Measurements from ENCODE around the gene ZNF483. TPM values are rescaled to one million over a fixed set of nuclear protein-coding genes. Genes with fewer than 3 reads are reported as not detected.
"Not testable (repeated sequence)": the region's sequence is repeated elsewhere in the genome, so short reads cannot be mapped to it uniquely, and the experiment has no call there.

The ZNF483 gene
- 1 to 10 TPM; 2.8 to 5.2 TPM for total RNA-seq

GRCh38 chr9:111525056-111525977, at the start of gene ZNF483:
Gene ZNF483 (plus strand): TSS chr9:111525179. CDS start chr9:111527396, 2,217 bp downstream.
- DNase-seq (peak; percentile 72), ATAC-seq (peak; percentile 72)
- CTCF ChIA-PET: interaction anchor here (0.9 to 1.6 kb wide), 4 partner anchors 9 to 72 kb away, joined by 3 to 6 read pairs (median 4); no protein-coding TSS in a partner anchor
- peaks cover 13% of the 10 kb centered on the region for H3K27me3 Mint-ChIP-seq
- H3K9me3 Mint-ChIP-seq (ENCODE audit: low read depth): peaks cover 9% of the 10 kb centered on the region
- H3K4me1 Mint-ChIP-seq: peaks cover 28% of the 10 kb centered on the region
- H3K36me3 Mint-ChIP-seq: peaks cover 34% of the 10 kb centered on the region
- peak within 1 kb of the TSS; percentile 65 for H3K27ac Mint-ChIP-seq
- peak within 1 kb of the TSS; percentile 87 for H3K4me3 Mint-ChIP-seq

GRCh38 chr9:111475195-111475594, 49.8 kb upstream of the ZNF483 start:
- Mint-ChIP-seq H3K9me3 (ENCODE audit: low read depth) (no peaks in the 10 kb centered on the region), H3K4me3 (no peak overlapping the region), H3K27ac (no peak overlapping the region), H3K4me1 (peaks cover 23% of the 10 kb centered on the region), H3K36me3 (peaks cover 37% of the 10 kb centered on the region), H3K27me3 (no peaks in the 10 kb centered on the region)
- ATAC-seq (no peak), DNase-seq (no peak)
- CTCF ChIA-PET: no interaction called here

- no peaks in the 10 kb centered on the region for H3K9me3 Mint-ChIP-seq (ENCODE audit: low read depth)
- DNase-seq: no peak
- H3K27ac Mint-ChIP-seq: no peak overlapping the region
- H3K4me3 Mint-ChIP-seq: no peak overlapping the region
- H3K27me3 Mint-ChIP-seq: no peaks in the 10 kb centered on the region
- peaks cover 40% of the 10 kb centered on the region for H3K4me1 Mint-ChIP-seq
- ATAC-seq: no peak
- peaks cover 40% of the 10 kb centered on the region for H3K36me3 Mint-ChIP-seq
- CTCF ChIA-PET: no interaction called here
Observed at GRCh38 chr9:111477677-111478076, 47.3 kb upstream of the ZNF483 start.

- CTCF ChIA-PET: interaction anchor here (1.4 kb wide), 1 partner anchor 42 kb away, joined by 4 read pairs; the partner anchor contains the start of gene ZNF483
Observed at GRCh38 chr9:111481885-111482636, 42.9 kb upstream of the ZNF483 start.

GRCh38 chr9:111482694-111483438, 42.1 kb upstream of the ZNF483 start:
- Mint-ChIP-seq H3K36me3 (peaks cover 21% of the 10 kb centered on the region), H3K4me1 (peaks cover 32% of the 10 kb centered on the region), H3K9me3 (ENCODE audit: low read depth) (no peaks in the 10 kb centered on the region), H3K4me3 (peak overlapping the region; percentile 80), H3K27ac (peak overlapping the region; percentile 87), H3K27me3 (no peaks in the 10 kb centered on the region)
- CTCF ChIA-PET: interaction anchor here (1.4 kb wide), 1 partner anchor 41 kb away, joined by 4 read pairs; the partner anchor contains the start of gene ZNF483
- ATAC-seq (peak; percentile 58), DNase-seq (peak; percentile 79)

More at GRCh38 chr9:111481885-111482636, 42.9 kb upstream of the ZNF483 start:
- Mint-ChIP-seq H3K27me3 (no peaks in the 10 kb centered on the region), H3K4me1 (peaks cover 38% of the 10 kb centered on the region), H3K27ac (peak overlapping the region; percentile 87), H3K9me3 (ENCODE audit: low read depth) (no peaks in the 10 kb centered on the region), H3K36me3 (peaks cover 26% of the 10 kb centered on the region), H3K4me3 (peak overlapping the region; percentile 80)
- DNase-seq (no peak), ATAC-seq (no peak)

- ATAC-seq (peak; percentile 48), DNase-seq (no peak)
- no peaks in the 10 kb centered on the region for H3K9me3 Mint-ChIP-seq (ENCODE audit: low read depth)
- H3K4me1 Mint-ChIP-seq: peaks cover 32% of the 10 kb centered on the region
- H3K27ac Mint-ChIP-seq: no peak overlapping the region
- H3K27me3 Mint-ChIP-seq: no peaks in the 10 kb centered on the region
- H3K4me3 Mint-ChIP-seq: no peak overlapping the region
- CTCF ChIA-PET: interaction anchor here (1.4 kb wide), 1 partner anchor 41 kb away, joined by 4 read pairs; the partner anchor contains the start of gene ZNF483
- H3K36me3 Mint-ChIP-seq: peaks cover 21% of the 10 kb centered on the region
Observed at GRCh38 chr9:111483439-111483857, 41.5 kb upstream of the ZNF483 start.

- peak; percentile 77 for ATAC-seq
Observed at GRCh38 chr9:111483858-111484571, 41.0 kb upstream of the ZNF483 start, which contains the start of gene ECPAS. Gene ECPAS (minus strand): TSS chr9:111484383. CDS start chr9:111472918, 11,465 bp downstream.

GRCh38 chr9:111484572-111484894, 40.4 kb upstream of the ZNF483 start:
- Mint-ChIP-seq H3K4me1 (peaks cover 27% of the 10 kb centered on the region), H3K27ac (peak overlapping the region; percentile 90), H3K27me3 (no peaks in the 10 kb centered on the region), H3K9me3 (ENCODE audit: low read depth) (no peaks in the 10 kb centered on the region), H3K36me3 (peaks cover 14% of the 10 kb centered on the region), H3K4me3 (peak overlapping the region; percentile 78)
- CTCF ChIA-PET: interaction anchor here (1.2 kb wide), 1 partner anchor 45 kb away, joined by 4 read pairs; no protein-coding TSS in a partner anchor
- ATAC-seq (no peak), DNase-seq (no peak)

More at GRCh38 chr9:111483858-111484571, 41.0 kb upstream of the ZNF483 start, which contains the start of gene ECPAS:
- Mint-ChIP-seq H3K4me1 (peaks cover 28% of the 10 kb centered on the region), H3K4me3 (peak within 1 kb of the TSS; percentile 78), H3K36me3 (peaks cover 15% of the 10 kb centered on the region), H3K27ac (peak within 1 kb of the TSS; percentile 90), H3K9me3 (ENCODE audit: low read depth) (no peaks in the 10 kb centered on the region), H3K27me3 (no peaks in the 10 kb centered on the region)
- CTCF ChIA-PET: interaction anchor here (1.2 kb wide), 1 partner anchor 46 kb away, joined by 4 read pairs; no protein-coding TSS in a partner anchor
- DNase-seq: peak; percentile 83

- DNase-seq; H3K4me1 Mint-ChIP-seq; H3K27ac Mint-ChIP-seq; H3K36me3 Mint-ChIP-seq; H3K4me3 Mint-ChIP-seq; ATAC-seq; H3K9me3 Mint-ChIP-seq (ENCODE audit: low read depth); H3K27me3 Mint-ChIP-seq; CTCF ChIA-PET: not testable (repeated sequence)
Observed at GRCh38 chr9:111497196-111497595, 27.8 kb upstream of the ZNF483 start.

- CTCF ChIA-PET: no interaction called here
- no peak for DNase-seq
- no peaks in the 10 kb centered on the region for H3K4me1 Mint-ChIP-seq
- peaks cover 4% of the 10 kb centered on the region for H3K27me3 Mint-ChIP-seq
- no peaks in the 10 kb centered on the region for H3K36me3 Mint-ChIP-seq
- H3K4me3 Mint-ChIP-seq: no peak overlapping the region
- peaks cover 2% of the 10 kb centered on the region for H3K9me3 Mint-ChIP-seq (ENCODE audit: low read depth)
- no peak overlapping the region for H3K27ac Mint-ChIP-seq
- ATAC-seq: no peak
Observed at GRCh38 chr9:111501005-111501562, 23.9 kb upstream of the ZNF483 start.

GRCh38 chr9:111501648-111502047, 23.3 kb upstream of the ZNF483 start:
- no peak overlapping the region for H3K4me3 Mint-ChIP-seq
- H3K9me3 Mint-ChIP-seq (ENCODE audit: low read depth): peaks cover 2% of the 10 kb centered on the region
- ATAC-seq: no peak
- H3K27ac Mint-ChIP-seq: no peak overlapping the region
- CTCF ChIA-PET: interaction anchor here (0.6 kb wide), 1 partner anchor 66 kb away, joined by 3 read pairs; no protein-coding TSS in a partner anchor
- no peak for DNase-seq
- no peaks in the 10 kb centered on the region for H3K36me3 Mint-ChIP-seq
- no peaks in the 10 kb centered on the region for H3K4me1 Mint-ChIP-seq
- peaks cover 4% of the 10 kb centered on the region for H3K27me3 Mint-ChIP-seq

- Mint-ChIP-seq H3K9me3 (ENCODE audit: low read depth) (peaks cover 2% of the 10 kb centered on the region), H3K36me3 (no peaks in the 10 kb centered on the region), H3K4me3 (no peak overlapping the region), H3K4me1 (no peaks in the 10 kb centered on the region), H3K27me3 (peaks cover 4% of the 10 kb centered on the region), H3K27ac (no peak overlapping the region)
- DNase-seq (no peak), ATAC-seq (no peak)
- CTCF ChIA-PET: no interaction called here
Observed at GRCh38 chr9:111502506-111502905, 22.5 kb upstream of the ZNF483 start.
